WI38 (cell line): ENCODE measurements around the gene CCDC32.

Experiments
- H3K4me3 ChIP-seq: 2 replicates; pipeline ENCODE4 v1.5.1; 2011; ENCODE audit warnings: low read depth, mild to moderate bottlenecking, control low read depth, low read length
- TF ChIP-seq, protein P1 (sequence below): IDR thresholded peaks from 2 replicates; pipeline ENCODE4 v1.5.1; 2012; ENCODE audit warnings: low read depth, mild to moderate bottlenecking, control low read depth, low read length

The CCDC32 gene

DNA sequence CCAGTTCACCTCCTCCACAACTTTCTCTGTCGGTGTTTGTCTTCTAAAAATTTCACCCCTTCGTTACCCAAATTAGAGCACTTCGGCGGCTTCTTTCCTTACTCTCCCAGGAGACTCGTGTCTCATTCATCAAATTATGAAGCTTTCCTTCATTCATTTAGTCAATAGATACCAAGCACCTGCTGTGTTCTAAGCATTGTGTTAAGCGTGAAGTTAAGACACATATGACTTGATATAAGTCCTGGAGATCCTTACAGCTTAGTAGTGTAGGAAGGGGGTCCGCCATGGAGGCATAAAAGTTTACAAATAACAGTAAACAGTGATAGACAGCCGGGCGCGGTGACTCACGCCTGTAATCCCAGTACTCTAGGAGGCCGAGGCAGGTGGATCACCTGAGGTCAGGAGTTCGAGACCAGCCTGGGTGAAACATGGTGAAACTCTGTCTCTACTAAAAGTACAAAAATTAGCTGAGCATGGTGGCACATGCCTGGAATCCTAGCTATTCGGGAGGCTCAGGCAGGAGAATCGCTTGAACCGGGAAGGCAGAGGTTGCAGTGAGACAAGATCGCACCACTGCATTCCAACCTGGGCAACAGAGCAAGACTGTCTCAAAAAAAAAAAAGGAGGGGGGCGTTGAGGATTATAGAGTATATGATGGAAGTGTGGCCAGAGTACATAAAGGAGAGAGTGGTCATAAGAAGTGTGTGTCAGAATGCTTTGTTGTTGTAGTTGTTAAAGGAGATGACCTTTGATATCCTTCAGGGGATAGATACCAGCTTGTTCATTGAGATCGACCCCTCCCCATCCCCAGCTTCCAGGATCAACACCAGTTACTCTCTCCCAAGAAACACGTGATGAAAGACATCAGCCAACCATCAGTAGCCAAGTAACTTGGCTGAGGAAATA lies 744 bp upstream of the CCDC32 start:
- H3K4me3 ChIP-seq: peak overlapping the region; percentile 78
- TF ChIP-seq, protein P1, sequence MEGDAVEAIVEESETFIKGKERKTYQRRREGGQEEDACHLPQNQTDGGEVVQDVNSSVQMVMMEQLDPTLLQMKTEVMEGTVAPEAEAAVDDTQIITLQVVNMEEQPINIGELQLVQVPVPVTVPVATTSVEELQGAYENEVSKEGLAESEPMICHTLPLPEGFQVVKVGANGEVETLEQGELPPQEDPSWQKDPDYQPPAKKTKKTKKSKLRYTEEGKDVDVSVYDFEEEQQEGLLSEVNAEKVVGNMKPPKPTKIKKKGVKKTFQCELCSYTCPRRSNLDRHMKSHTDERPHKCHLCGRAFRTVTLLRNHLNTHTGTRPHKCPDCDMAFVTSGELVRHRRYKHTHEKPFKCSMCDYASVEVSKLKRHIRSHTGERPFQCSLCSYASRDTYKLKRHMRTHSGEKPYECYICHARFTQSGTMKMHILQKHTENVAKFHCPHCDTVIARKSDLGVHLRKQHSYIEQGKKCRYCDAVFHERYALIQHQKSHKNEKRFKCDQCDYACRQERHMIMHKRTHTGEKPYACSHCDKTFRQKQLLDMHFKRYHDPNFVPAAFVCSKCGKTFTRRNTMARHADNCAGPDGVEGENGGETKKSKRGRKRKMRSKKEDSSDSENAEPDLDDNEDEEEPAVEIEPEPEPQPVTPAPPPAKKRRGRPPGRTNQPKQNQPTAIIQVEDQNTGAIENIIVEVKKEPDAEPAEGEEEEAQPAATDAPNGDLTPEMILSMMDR: no peak

DNA sequence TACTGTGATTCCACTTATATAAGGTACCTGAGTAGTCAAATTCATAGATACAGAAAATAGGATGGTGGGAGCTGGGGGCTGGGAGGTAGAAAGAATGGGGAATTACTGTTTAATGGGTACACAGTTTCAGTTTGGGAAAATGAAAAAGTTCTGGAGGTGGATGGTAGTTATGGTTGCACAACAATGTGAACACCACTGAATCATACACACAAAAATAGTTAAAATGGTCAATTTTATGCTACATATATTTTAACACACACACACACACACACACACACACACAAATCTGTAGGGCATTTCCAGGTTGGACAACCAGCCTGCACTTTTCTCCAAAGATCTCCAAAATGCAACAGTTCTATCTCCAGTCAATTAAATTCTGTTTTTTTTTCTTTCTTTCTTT lies 1.4 kb downstream of the CCDC32 start:
- TF ChIP-seq, protein P1: no peak
- no peak overlapping the region for H3K4me3 ChIP-seq

DNA sequence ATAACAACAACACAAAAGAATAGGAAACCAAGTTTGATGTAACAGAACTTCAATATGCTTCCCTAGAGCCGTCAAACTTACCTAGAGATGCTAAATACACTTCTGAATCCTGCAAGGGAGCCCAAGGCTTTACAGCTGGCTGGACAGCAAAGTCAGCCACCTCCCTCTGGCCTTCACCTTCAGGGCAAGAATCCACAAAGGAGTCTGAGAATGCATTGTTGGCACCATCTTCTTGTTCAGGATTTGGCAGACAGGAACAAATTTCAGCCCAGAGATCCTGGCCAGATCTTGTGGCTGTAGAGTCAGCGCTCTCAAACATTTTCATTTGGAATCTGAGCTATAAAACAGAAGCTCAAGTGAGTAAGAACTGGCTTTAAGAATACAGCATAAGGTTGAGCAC lies 2.2 kb downstream of the CCDC32 start:
- TF ChIP-seq, protein P1: no peak
- H3K4me3 ChIP-seq: no peak overlapping the region

DNA sequence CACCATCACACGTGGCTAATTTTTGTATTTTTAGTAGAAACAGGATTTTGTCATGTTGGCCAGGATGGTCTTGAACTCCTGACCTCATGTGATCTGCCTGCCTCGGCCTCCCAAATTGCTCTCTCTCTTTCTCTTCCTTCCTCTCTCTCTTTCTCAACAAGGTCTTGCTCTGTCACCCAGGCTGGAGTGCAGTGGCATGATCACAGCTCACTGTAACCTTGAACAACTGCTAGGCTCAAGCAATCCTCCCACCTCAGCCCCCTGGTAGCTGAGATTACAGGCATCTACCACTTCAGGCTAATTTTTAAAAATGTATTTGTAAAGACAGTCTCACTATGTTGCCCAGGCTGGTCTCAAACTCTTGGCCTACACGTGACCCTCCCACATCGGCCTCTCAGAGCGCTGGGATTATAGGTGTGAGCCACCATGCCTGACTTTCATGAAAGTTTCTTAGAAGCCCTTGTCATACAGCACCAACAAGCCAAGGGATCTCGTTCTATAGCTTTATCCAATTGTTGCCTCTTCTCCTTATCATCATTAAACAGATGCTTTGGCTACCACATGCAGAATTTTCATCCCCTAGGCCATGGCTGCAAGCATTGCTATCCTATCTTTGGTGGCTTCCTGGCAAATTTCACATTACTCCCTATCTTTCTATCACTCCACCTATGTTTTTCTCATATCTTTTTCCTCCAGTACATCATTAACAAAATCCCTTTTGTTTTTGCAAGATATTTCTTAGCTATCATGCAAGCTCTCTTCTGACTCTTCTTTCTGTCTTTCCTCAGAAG lies 5.7 kb downstream of the CCDC32 start:
- TF ChIP-seq, protein P1: no peak
- no peak overlapping the region for H3K4me3 ChIP-seq

DNA sequence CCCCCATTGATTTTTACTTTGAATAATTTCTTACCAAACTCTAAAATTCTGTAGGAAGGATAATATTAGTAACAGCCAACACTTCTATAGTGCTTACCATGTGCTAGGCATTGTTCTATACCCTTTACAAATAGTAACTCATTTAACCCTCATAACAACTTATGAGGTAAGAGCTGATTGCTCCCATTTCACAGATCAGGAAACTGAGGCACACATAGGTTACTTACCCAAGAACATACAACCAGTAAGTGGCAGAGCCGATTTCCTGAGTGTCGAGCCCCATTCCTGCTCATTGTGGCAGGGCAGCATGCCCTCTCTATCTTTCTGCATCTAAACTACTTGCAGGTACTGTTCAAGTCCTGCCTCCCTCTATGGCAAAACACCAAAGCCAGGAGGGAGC lies 9.0 kb downstream of the CCDC32 start:
- H3K4me3 ChIP-seq: no peak overlapping the region
- TF ChIP-seq, protein P1: no peak

DNA sequence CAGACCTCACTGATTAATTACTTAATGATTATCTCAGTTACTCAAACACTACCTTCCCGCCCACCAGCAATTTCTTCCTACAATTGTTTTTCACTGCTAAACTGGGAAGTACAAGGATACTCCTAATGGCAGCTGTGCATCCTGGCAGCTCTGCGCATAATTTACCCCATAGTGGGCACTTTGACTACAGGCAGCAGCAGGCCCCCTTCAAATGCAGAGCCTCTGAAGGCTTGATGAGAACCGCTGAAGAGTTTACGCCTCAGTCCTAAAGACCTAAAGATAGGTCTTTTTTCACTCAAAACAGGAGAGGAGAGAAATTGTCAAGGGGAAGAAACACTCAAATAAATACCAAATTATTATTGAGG lies 10.7 kb downstream of the CCDC32 start:
- TF ChIP-seq, protein P1: no peak
- H3K4me3 ChIP-seq: no peak overlapping the region
